ENCODE measurements around the gene DLGAP1.

DNA sequence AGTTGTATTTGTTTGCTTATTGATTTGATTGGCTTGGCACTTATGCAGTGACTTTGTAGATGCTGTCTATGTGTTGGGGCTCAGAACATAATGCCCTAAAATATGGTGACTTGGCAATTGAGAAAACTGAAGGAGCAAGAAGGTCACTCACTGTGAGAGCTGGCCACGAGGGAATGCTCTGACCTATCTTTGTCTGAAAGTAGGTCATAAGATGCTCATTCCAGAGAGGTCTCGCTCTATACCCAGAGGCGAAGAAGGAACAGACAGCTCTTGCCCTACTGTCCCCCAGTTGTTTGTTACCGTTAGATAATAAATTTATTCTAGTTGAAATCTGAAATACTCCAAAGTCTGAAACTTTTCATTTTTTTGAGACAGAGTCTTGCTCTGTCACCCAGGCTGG is 846.6 kb downstream of the DLGAP1 start:
- TF ChIP-seq, protein P1, sequence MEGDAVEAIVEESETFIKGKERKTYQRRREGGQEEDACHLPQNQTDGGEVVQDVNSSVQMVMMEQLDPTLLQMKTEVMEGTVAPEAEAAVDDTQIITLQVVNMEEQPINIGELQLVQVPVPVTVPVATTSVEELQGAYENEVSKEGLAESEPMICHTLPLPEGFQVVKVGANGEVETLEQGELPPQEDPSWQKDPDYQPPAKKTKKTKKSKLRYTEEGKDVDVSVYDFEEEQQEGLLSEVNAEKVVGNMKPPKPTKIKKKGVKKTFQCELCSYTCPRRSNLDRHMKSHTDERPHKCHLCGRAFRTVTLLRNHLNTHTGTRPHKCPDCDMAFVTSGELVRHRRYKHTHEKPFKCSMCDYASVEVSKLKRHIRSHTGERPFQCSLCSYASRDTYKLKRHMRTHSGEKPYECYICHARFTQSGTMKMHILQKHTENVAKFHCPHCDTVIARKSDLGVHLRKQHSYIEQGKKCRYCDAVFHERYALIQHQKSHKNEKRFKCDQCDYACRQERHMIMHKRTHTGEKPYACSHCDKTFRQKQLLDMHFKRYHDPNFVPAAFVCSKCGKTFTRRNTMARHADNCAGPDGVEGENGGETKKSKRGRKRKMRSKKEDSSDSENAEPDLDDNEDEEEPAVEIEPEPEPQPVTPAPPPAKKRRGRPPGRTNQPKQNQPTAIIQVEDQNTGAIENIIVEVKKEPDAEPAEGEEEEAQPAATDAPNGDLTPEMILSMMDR (IDR thresholded peaks at IDR 0.05; ENCODE audit: low read depth, low read length) = no peak
- TF ChIP-seq POLR2A (IDR thresholded peaks at IDR 0.05; ENCODE audit: extremely low read depth, insufficient read length) = no peak
- TF ChIP-seq, protein P2, sequence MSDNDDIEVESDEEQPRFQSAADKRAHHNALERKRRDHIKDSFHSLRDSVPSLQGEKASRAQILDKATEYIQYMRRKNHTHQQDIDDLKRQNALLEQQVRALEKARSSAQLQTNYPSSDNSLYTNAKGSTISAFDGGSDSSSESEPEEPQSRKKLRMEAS (IDR thresholded peaks at IDR 0.05; ENCODE audit: low read depth, low read length) = no peak
- TF ChIP-seq MYC (IDR thresholded peaks at IDR 0.05; ENCODE audit: low read depth, low read length) = no peak

Measured in NB4 (cell line).